Measurements from ENCODE around the gene RPLP1. TPM values are rescaled to one million over a fixed set of nuclear protein-coding genes. Genes with fewer than 3 reads are reported as not detected.
"Not testable (repeated sequence)": the region's sequence is repeated elsewhere in the genome, so short reads cannot be mapped to it uniquely, and the experiment has no call there.

Gene RPLP1
- total RNA-seq, 3 donors from 2014 or later: 1,139 to 1,221 (median 1,218) TPM

DNA sequence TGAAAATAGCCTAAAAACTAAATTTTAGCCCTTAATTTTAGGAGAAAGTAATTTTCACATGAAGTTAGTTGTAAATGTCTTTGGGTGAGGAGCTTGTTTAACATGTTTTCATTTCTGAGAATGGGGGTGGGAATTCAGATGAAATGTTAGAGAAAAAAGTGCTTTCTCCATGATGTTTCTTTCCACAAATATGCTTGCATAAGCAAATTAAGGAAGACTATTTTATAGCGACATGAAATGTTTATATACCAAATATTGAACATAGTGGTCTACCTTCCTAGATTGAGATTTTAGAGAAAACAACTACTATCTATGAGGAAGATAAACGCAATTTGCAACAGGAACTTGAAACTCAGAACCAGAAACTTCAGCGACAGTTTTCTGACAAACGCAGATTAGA is 13.0 kb upstream of the RPLP1 start:
- DNase-seq: no peak
- intact Hi-C loops (cut with DNase I, micrococcal nuclease): no loop called here
- Histone ChIP-seq H3K9me3 (no peaks in the 10 kb centered on the region), H3K4me1 (ENCODE audit: low read depth) (no peaks in the 10 kb centered on the region), H3K36me3 (ENCODE audit: low read depth) (no peaks in the 10 kb centered on the region), H3K4me3 (no peak overlapping the region)
- no peak for ATAC-seq
- TF ChIP-seq, protein P1, sequence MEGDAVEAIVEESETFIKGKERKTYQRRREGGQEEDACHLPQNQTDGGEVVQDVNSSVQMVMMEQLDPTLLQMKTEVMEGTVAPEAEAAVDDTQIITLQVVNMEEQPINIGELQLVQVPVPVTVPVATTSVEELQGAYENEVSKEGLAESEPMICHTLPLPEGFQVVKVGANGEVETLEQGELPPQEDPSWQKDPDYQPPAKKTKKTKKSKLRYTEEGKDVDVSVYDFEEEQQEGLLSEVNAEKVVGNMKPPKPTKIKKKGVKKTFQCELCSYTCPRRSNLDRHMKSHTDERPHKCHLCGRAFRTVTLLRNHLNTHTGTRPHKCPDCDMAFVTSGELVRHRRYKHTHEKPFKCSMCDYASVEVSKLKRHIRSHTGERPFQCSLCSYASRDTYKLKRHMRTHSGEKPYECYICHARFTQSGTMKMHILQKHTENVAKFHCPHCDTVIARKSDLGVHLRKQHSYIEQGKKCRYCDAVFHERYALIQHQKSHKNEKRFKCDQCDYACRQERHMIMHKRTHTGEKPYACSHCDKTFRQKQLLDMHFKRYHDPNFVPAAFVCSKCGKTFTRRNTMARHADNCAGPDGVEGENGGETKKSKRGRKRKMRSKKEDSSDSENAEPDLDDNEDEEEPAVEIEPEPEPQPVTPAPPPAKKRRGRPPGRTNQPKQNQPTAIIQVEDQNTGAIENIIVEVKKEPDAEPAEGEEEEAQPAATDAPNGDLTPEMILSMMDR (IDR thresholded peaks at IDR 0.05): no peak

DNA sequence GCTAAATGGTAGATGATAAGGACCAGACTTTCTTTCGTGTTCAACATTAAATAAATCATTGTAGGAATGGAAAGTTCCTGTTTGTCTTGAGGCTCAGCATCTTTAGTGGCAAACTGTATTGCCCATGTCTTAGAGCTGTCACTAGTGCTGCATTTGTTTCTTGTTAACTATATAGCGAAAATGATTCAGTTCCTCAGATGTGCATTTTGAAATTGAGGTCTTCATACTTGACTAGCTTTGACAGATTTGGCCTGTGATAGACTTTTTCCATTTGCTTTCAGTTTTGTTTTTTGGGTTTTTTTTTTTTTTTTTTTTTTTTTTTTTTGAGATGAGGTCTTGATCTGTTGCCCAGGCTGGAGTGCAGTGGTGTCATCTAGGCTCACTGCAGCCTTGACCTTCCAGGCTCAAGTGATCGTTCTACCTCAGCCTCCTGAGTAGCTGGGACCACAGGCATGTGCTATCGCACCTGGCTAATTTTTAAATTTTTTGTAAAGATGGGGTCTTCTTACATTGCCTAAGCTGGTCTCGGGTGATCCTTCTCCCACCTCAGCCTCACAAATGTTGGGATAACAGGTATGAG is 9.5 kb upstream of the RPLP1 start:
- DNase-seq: no peak
- intact Hi-C loops (cut with DNase I, micrococcal nuclease): no loop called here
- TF ChIP-seq, protein P1 (IDR thresholded peaks at IDR 0.05): no peak
- no peak for ATAC-seq
- H3K4me1 ChIP-seq (ENCODE audit: low read depth): no peaks in the 10 kb centered on the region
- no peaks in the 10 kb centered on the region for H3K36me3 ChIP-seq (ENCODE audit: low read depth)
- no peak overlapping the region for H3K4me3 ChIP-seq
- H3K9me3 ChIP-seq: no peaks in the 10 kb centered on the region

DNA sequence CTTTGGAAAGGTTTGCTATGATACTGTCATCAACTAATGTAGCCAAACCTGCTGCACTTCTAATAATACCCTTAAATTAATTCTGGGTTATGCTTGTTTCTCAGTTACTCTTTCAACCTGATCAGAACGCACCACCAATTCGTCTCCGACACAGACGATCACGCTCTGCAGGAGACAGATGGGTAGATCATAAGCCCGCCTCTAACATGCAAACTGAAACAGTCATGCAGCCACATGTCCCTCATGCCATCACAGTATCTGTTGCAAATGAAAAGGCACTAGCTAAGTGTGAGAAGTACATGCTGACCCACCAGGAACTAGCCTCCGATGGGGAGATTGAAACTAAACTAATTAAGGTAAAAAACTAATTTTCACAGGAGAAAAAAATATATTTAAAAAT is 7.9 kb upstream of the RPLP1 start:
- Histone ChIP-seq H3K36me3 (ENCODE audit: low read depth) (no peaks in the 10 kb centered on the region), H3K4me3 (no peak overlapping the region), H3K9me3 (no peaks in the 10 kb centered on the region), H3K4me1 (ENCODE audit: low read depth) (no peaks in the 10 kb centered on the region)
- ATAC-seq: no peak
- TF ChIP-seq, protein P1 (IDR thresholded peaks at IDR 0.05): no peak
- no peak for DNase-seq
- intact Hi-C loops (cut with DNase I, micrococcal nuclease): no loop called here

DNA sequence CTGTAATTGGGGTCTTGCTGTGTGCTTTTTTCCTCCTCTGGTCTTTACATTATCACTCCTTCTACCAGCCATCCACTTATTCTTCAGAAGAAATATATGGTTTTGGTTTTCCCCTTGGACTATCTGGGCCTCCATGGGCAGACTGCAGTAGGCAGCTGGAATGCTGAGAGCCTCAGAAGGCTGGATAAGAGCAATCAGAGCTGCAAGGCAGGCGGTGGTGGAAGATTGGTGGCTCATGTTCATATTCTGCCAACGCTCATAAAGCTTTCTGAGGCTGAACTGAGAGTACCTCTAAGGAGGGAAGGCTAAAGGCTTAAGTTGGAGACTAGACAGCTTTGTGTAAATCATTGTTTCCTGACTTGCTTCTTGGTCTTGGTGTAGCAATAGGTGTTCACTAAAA is 5.7 kb upstream of the RPLP1 start:
- Histone ChIP-seq H3K9me3 (no peaks in the 10 kb centered on the region), H3K4me3 (no peak overlapping the region), H3K36me3 (ENCODE audit: low read depth) (no peaks in the 10 kb centered on the region), H3K4me1 (ENCODE audit: low read depth) (no peaks in the 10 kb centered on the region)
- no peak for DNase-seq
- no peak for ATAC-seq
- intact Hi-C loops (cut with DNase I, micrococcal nuclease): no loop called here
- TF ChIP-seq, protein P1 (IDR thresholded peaks at IDR 0.05): no peak

DNA sequence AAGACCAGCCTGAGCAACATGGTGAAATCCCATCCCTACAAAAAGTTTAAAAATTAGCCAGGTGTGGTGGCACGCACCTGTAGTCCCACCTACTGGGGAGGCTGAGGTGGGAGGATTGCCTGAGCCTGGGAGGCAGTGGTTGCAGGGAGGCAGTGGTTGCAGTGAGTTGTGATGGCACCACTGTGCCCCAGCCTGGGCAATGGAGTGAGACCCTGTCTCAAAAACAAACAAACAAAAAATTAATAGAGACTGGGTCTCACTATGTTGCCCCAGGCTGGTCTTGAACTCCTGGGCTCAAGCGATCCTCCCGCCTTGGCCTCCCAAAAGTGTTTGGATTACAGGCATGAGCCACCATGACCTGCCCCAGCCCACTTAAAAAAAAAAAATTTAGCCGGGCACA is 2.4 kb upstream of the RPLP1 start:
- DNase-seq; H3K9me3 ChIP-seq; ATAC-seq; H3K36me3 ChIP-seq (ENCODE audit: low read depth); intact Hi-C loops (cut with DNase I, micrococcal nuclease); H3K4me3 ChIP-seq: not testable (repeated sequence)
- H3K4me1 ChIP-seq (ENCODE audit: low read depth): peaks cover 15% of the 10 kb centered on the region

DNA sequence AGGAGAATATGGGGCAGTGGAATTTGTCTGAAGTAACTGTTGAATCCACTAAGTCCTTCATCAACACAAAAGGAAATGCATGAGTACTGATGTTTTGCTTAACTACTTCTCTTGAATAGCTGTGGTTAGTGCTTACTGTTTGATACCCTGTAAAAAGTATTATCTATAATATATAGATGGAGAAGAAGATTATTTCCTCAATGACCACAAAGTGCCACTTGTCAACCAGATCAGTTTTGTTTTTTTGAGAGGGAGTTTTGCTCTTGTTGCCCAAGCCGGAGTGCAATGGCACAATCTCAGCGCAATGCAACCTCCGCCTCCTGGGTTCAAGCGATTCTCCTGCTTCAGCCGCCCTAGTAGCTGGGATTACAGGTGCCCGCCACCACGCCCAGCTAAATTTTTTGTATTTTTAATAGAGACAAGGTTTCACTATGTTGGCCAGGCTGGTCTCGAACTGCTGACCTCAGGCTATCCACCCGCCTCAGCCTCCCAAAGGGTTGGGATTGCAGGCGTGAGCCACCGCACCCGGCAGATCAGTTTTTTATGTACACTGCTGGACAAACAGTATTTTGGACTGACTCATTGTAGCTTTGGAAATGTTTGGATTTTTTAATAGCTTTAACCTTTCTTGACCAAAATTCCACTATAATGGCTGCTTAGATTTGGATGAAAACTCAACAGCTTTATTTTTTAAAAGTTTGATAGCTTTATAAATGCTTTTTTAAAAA is 1.5 kb upstream of the RPLP1 start:
- Histone ChIP-seq H3K4me1 (ENCODE audit: low read depth) (peaks cover 22% of the 10 kb centered on the region), H3K4me3 (no peak overlapping the region), H3K36me3 (ENCODE audit: low read depth) (no peaks in the 10 kb centered on the region), H3K9me3 (no peaks in the 10 kb centered on the region)
- TF ChIP-seq, protein P1 (IDR thresholded peaks at IDR 0.05): no peak
- intact Hi-C loops (cut with DNase I, micrococcal nuclease): no loop called here
- DNase-seq (no peak), ATAC-seq (no peak)
